HEK293 (cell line): Measurements from ENCODE around the gene PCYT1A.

Experiments used
- CTCF ChIA-PET: fragments of 350-600 bp; formaldehyde crosslinking; extraction: SDS; loops from one replicate; lab custom pipeline; 2021; ENCODE audit warnings: antibody characterized with exemption; lab: Yijun Ruan, JAX
- POLR2A ChIA-PET: fragments of 300-600 bp; formaldehyde crosslinking; extraction: SDS; loops from one replicate; lab custom pipeline; 2020; ENCODE audit warnings: antibody characterized with exemption, inconsistent platforms; lab: Yijun Ruan, JAX
- H3K27ac ChIP-seq: fragments of 200-500 bp; sonication (Bioruptor generic); 2 replicates; pipeline ENCODE4 v1.5.1; 2014; ENCODE audit warnings: low read depth, low read length, control low read depth, inconsistent platforms; ENCODE audit errors: extremely low read depth
- H3K36me3 ChIP-seq, 2 experiments: fragments of 200-500 bp in 1 of 2; sonication (Bioruptor generic) in 1 of 2; 1 replicate in 1 of 2; 2 replicates in 1 of 2; pipeline ENCODE4 v1.5.1; 2014 to 2017; ENCODE audit warnings: inconsistent platforms in 2 of 2, low read length in 2 of 2; ENCODE audit not compliant: control insufficient read depth in 2 of 2, insufficient read depth in 1 of 2
- H3K4me1 ChIP-seq: fragments of 200-500 bp; sonication (Bioruptor generic); 2 replicates; pipeline ENCODE4 v1.5.1; 2014; ENCODE audit warnings: mild to moderate bottlenecking, low read length, inconsistent platforms; ENCODE audit not compliant: control insufficient read depth, insufficient read depth
- H3K4me3 ChIP-seq: 2 replicates; pipeline ENCODE4 v1.5.1; 2011; ENCODE audit warnings: low read depth, mild to moderate bottlenecking, control low read depth, low read length, moderate library complexity
- H3K9me3 ChIP-seq: fragments of 200-500 bp; sonication (Bioruptor generic); 2 replicates; pipeline ENCODE4 v1.5.1; 2014; ENCODE audit warnings: low read depth, low read length, inconsistent platforms; ENCODE audit not compliant: control insufficient read depth, insufficient read depth
- BCL11A ChIP-seq: fragments of 450-650 bp; formaldehyde crosslinking; IDR thresholded peaks from 2 replicates; pipeline ENCODE4 v1.5.1; 2016; ENCODE audit warnings: low read depth, missing biosample characterization, missing genetic modification characterization
- GLIS1 ChIP-seq: fragments of 450-650 bp; formaldehyde crosslinking; IDR thresholded peaks from 2 replicates; pipeline ENCODE4 v1.5.1; 2016; ENCODE audit warnings: missing biosample characterization, missing genetic modification characterization
- KLF10 ChIP-seq: fragments of 450-650 bp; IDR thresholded peaks from 2 replicates; pipeline ENCODE4 v1.5.1; 2018; ENCODE audit warnings: missing biosample characterization, mild to moderate bottlenecking, missing genetic modification characterization
- KLF17 ChIP-seq: fragments of 450-650 bp; formaldehyde crosslinking; IDR thresholded peaks from 2 replicates; pipeline ENCODE4 v1.5.1; 2016; ENCODE audit warnings: missing biosample characterization, missing genetic modification characterization
- KLF8 ChIP-seq: fragments of 450-650 bp; formaldehyde crosslinking; IDR thresholded peaks from 2 replicates; pipeline ENCODE4 v1.5.1; 2016; ENCODE audit warnings: missing biosample characterization, missing genetic modification characterization
- KLF9 ChIP-seq: fragments of 450-650 bp; formaldehyde crosslinking; IDR thresholded peaks from 2 replicates; pipeline ENCODE4 v1.5.1; 2016; ENCODE audit warnings: missing biosample characterization, missing genetic modification characterization, low read depth
- PRDM6 ChIP-seq: fragments of 450-650 bp; formaldehyde crosslinking; IDR thresholded peaks from 2 replicates; pipeline ENCODE4 v1.5.1; 2017; ENCODE audit warnings: missing biosample characterization, missing genetic modification characterization
- ZBTB21 ChIP-seq: fragments of 450-650 bp; formaldehyde crosslinking; IDR thresholded peaks from 2 replicates; pipeline ENCODE4 v1.5.1; 2017; ENCODE audit warnings: missing biosample characterization, missing genetic modification characterization
- ZBTB44 ChIP-seq: fragments of 450-650 bp; IDR thresholded peaks from 2 replicates; pipeline ENCODE4 v1.5.1; 2018; ENCODE audit warnings: missing biosample characterization, mild to moderate bottlenecking, missing genetic modification characterization
- ZFP41 ChIP-seq: fragments of 450-650 bp; formaldehyde crosslinking; IDR thresholded peaks from 2 replicates; pipeline ENCODE4 v1.5.1; 2016; ENCODE audit warnings: missing biosample characterization, missing genetic modification characterization, borderline replicate concordance
- ZNF114 ChIP-seq: fragments of 450-650 bp; formaldehyde crosslinking; IDR thresholded peaks from 2 replicates; pipeline ENCODE4 v1.5.0; 2017; ENCODE audit warnings: missing biosample characterization, missing genetic modification characterization
- ZNF2 ChIP-seq: fragments of 450-650 bp; formaldehyde crosslinking; IDR thresholded peaks from 2 replicates; pipeline ENCODE4 v1.5.1; 2016; ENCODE audit warnings: missing biosample characterization, missing genetic modification characterization
- ZNF211 ChIP-seq: fragments of 450-650 bp; formaldehyde crosslinking; IDR thresholded peaks from 2 replicates; pipeline ENCODE4 v1.5.1; 2016; ENCODE audit warnings: low read depth, missing biosample characterization, missing genetic modification characterization
- ZNF214 ChIP-seq: fragments of 450-650 bp; formaldehyde crosslinking; IDR thresholded peaks from 2 replicates; pipeline ENCODE4 v1.5.1; 2017; ENCODE audit warnings: missing biosample characterization, mild to moderate bottlenecking, missing genetic modification characterization, borderline replicate concordance
- ZNF221 ChIP-seq: fragments of 450-650 bp; formaldehyde crosslinking; IDR thresholded peaks from 2 replicates; pipeline ENCODE4 v1.5.1; 2017; ENCODE audit warnings: missing biosample characterization, missing genetic modification characterization, borderline replicate concordance
- ZNF248 ChIP-seq: fragments of 450-650 bp; formaldehyde crosslinking; IDR thresholded peaks from 2 replicates; pipeline ENCODE4 v1.5.1; 2017; ENCODE audit warnings: missing biosample characterization, missing genetic modification characterization
- ZNF280C ChIP-seq: fragments of 450-650 bp; formaldehyde crosslinking; IDR thresholded peaks from 2 replicates; pipeline ENCODE4 v1.5.1; 2016; ENCODE audit warnings: missing biosample characterization, missing genetic modification characterization
- ZNF37A ChIP-seq: fragments of 450-650 bp; IDR thresholded peaks from 2 replicates; pipeline ENCODE4 v1.5.1; 2018; ENCODE audit warnings: missing biosample characterization, missing genetic modification characterization
- ZNF530 ChIP-seq: fragments of 450-650 bp; formaldehyde crosslinking; IDR thresholded peaks from 2 replicates; pipeline ENCODE4 v1.5.1; 2016; ENCODE audit warnings: low read depth, missing biosample characterization, missing genetic modification characterization
- ZNF555 ChIP-seq: fragments of 450-650 bp; formaldehyde crosslinking; conservative IDR thresholded peaks from 2 replicates; pipeline ENCODE4 v1.5.1; 2017; ENCODE audit warnings: missing biosample characterization, mild to moderate bottlenecking, missing genetic modification characterization, inconsistent platforms
- ZNF626 ChIP-seq: fragments of 450-650 bp; sonication (Bioruptor Pico); formaldehyde crosslinking; IDR thresholded peaks from 2 replicates; pipeline ENCODE4 v1.5.1; 2018; ENCODE audit warnings: missing biosample characterization, missing genetic modification characterization, inconsistent platforms
- ZNF660 ChIP-seq: fragments of 450-650 bp; IDR thresholded peaks from 2 replicates; pipeline ENCODE4 v1.5.1; 2018; ENCODE audit warnings: missing biosample characterization, mild to moderate bottlenecking, missing genetic modification characterization
- ZNF704 ChIP-seq: fragments of 450-650 bp; formaldehyde crosslinking; IDR thresholded peaks from 2 replicates; pipeline ENCODE4 v1.5.1; 2016; ENCODE audit warnings: missing biosample characterization, missing genetic modification characterization
- ZNF747 ChIP-seq: fragments of 450-650 bp; formaldehyde crosslinking; IDR thresholded peaks from 2 replicates; pipeline ENCODE4 v1.5.1; 2016; ENCODE audit warnings: missing biosample characterization, missing genetic modification characterization
- ZNF830 ChIP-seq: fragments of 450-650 bp; IDR thresholded peaks from 2 replicates; pipeline ENCODE4 v1.5.0; 2018; ENCODE audit warnings: missing biosample characterization, missing genetic modification characterization, low read depth, mild to moderate bottlenecking, moderate library complexity

Gene PCYT1A

GRCh38 chr3:196270499-196270898, 17.0 kb downstream of the PCYT1A start:
- no peak overlapping the region for H3K27ac ChIP-seq
- TF ChIP-seq KLF10 (tag by site-specific recombination) (no peak), ZNF747 (tag by site-specific recombination) (no peak), ZNF221 (tag by site-specific recombination) (no peak), ZNF626 (tag by site-specific recombination) (no peak), ZNF555 (tag by site-specific recombination) (no peak)
- TF ChIP-seq, all 188 proteins: peak for 0
- H3K4me1 ChIP-seq = no peaks in the 10 kb centered on the region
- H3K9me3 ChIP-seq = no peaks in the 10 kb centered on the region
- no peak overlapping the region for H3K4me3 ChIP-seq
- H3K36me3 ChIP-seq = peaks cover 0 to 54% of the 10 kb centered on the region in 2 experiments; a peak in 2 of 3 replicates
- ChIA-PET CTCF (no interaction called here), POLR2A (no interaction called here)

GRCh38 chr3:196268284-196269163, 19.0 kb downstream of the PCYT1A start:
- Histone ChIP-seq H3K27ac (no peak overlapping the region), H3K36me3 (peaks cover 0 to 44% of the 10 kb centered on the region in 2 experiments; a peak in 2 of 3 replicates), H3K4me3 (no peak overlapping the region), H3K9me3 (no peaks in the 10 kb centered on the region), H3K4me1 (no peaks in the 10 kb centered on the region)
- ChIA-PET POLR2A (interaction anchor here (1.6 kb wide), 1 partner anchor 13 kb away, joined by 3 read pairs; no protein-coding TSS in a partner anchor), CTCF (interaction anchor here (0.7 to 1.0 kb wide), 3 partner anchors 15 to 262 kb away, joined by 3 to 6 read pairs (median 4); no protein-coding TSS in a partner anchor)
- TF ChIP-seq KLF9 (tag by site-specific recombination) (peak; percentile 52; the same call in 1 of the 2 replicates), ZFP41 (tag by site-specific recombination) (no peak), ZBTB44 (tag by site-specific recombination) (no peak), ZNF114 (tag by site-specific recombination) (no peak), PRDM6 (tag by site-specific recombination) (no peak), ZBTB21 (tag by site-specific recombination) (no peak), ZNF830 (tag by site-specific recombination) (no peak), ZNF280C (tag by site-specific recombination) (no peak), ZNF704 (no peak), ZNF530 (tag by site-specific recombination) (no peak), ZNF211 (tag by site-specific recombination) (no peak), ZNF2 (tag by site-specific recombination) (no peak), ZNF660 (tag by site-specific recombination) (no peak), KLF8 (tag by site-specific recombination) (no peak), BCL11A (no peak), GLIS1 (peak; percentile 78), KLF17 (tag by site-specific recombination) (no peak), ZNF248 (tag by site-specific recombination) (no peak), ZNF214 (tag by site-specific recombination) (no peak), ZNF37A (tag by site-specific recombination) (no peak)
